HG03520 (cell line): ENCODE measurements around the gene RPN2.

ENCODE experiments used
- ATAC-seq: cut with Tn5 transposase; IDR thresholded peaks from one replicate; pipeline ENCODE4 v1.9.1; 2021; ENCODE audit warnings: mild to moderate bottlenecking, moderate library complexity; ENCODE audit not compliant: unreplicated experiment

RPN2 gene

DNA sequence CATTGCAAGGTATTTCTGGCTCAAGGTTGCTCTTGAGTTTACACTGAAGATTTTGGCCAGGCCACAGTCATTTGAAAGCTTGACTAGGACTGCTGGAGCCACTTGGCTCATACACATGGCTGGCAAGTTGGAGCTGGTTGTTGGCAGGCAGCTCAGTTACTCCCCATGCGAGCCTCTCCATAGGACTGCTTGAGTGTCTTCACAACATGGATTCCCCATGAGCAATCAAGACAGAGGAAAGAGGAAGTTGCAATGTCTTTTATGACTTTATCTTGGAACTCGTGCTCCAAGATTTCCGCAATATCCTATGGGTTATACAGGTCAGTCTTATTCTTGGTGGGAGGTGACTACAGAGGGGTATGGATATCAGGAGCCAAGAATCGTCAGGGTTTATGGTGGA lies 109.0 kb downstream of the RPN2 start:
- no peak for ATAC-seq

DNA sequence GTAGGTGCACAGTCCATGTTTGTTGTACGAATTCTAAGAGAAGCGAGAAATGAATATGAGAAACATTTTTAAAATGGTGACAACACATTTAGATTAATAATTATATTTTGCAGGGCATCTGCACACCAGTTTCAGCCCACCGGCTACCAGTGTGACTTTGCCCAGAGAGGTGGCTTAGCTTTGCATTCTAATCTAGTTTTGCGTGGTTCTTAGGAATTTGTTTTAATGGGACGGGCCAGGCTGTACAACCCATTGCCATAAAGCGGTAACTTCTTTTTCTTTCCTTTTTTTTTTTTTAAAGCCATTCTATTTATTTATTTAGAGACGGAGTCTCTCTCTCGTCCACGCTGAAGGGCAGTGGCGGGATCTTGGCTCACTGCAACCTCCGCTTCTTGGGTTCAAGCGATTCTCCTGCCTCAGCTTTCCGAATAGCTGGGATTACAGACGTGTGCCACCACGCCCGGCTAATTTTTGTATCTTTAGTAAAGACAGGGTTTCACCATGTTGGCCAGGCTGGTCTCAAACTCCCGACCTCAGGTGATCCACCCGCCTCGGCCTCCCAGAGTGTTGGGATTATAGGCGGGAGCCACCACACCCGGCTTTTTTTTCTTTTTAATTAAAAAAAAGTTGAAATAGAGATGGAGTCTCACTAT lies 111.2 kb downstream of the RPN2 start:
- no peak for ATAC-seq
